GM19328 (cell line): ENCODE data around the gene OCSTAMP.

Experiments
- ATAC-seq: cut with Tn5 transposase; IDR thresholded peaks from one replicate; pipeline ENCODE4 v1.9.1; 2021; ENCODE audit warnings: mild to moderate bottlenecking, moderate library complexity; ENCODE audit not compliant: unreplicated experiment

OCSTAMP gene

DNA sequence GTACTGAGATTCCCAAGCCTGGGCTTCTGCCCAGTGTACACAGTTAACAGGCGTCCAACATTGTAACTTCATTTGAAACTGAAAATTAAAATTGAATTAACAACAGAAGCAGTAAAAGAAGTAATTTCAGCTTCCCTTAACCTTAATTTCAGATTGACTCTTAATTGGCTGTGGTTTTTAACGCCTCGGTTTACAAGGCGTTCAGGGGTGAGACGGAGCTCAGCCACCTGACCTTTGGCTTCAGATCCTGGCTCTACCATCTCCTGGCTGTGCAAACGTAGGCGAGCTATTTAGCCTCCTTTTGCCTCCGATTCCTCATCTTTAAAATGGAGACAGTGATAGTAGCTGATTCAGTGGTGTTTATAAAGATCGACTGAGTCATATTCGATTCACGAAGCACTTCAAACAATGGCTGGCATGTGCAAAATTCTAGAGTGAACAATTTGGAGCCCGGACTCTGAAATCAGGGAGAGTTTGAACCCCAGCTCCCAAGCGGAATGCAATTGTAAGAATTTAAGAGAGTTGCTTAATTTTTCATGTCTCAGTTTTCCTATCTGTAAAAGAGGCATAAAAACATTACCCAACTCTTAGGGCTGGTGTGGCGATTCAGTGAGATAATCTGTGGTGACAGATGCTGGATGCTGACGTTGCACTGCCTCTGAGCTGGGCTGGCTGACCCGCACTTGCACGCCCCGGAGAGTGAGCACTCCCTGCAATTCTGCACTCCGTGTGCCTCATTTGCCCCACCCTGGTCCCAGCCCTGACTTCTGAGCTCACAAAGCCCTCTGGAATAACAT, 23.5 kb upstream of the OCSTAMP start:
- ATAC-seq, result no peak

- ATAC-seq, result no peak
These were observed 22.8 kb upstream of the OCSTAMP start for GRCh38 chr20:46573234-46573633.

DNA sequence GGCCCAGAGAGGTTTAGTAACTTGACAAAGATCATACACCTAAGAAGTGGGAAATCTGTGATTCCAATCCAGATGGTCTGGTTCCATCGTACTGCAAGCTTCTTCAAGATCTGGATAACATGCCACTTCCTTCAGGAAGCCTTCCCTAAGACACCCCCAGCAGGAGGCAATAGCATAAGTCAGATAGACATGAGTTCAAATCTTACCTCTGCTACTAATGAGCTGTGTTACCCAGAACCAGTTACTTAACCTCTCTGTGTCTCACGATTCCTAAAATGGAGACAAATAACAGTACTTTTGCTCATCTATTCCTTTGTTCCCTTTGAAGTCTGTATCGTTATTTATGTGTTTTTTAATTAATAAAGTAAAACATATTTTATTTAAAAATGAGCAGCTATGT, 22.3 kb upstream of the OCSTAMP start:
- ATAC-seq, result no peak

DNA sequence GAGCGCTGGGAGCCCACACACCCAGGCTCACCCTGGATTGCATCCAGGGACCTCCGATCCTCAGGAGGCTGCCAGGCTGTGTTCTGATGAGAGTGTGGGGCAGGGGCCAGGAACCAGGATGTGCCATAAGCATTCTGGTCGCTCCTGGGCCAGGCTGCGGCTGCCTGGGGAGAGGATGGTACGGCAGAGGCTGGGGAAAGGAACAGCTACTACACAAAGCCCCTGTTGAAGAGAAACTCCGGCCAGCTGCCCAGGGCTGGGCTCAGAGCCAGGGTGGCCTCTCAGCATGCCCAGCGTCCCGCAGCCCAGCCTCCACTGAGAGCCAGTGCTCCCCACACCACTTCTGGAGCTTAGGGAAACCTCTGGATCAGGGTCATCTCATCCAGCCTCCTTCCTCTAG, 21.7 kb upstream of the OCSTAMP start:
- ATAC-seq, result no peak

GRCh38 chr20:46571418-46571817, 21.0 kb upstream of the OCSTAMP start:
- no peak for ATAC-seq

DNA sequence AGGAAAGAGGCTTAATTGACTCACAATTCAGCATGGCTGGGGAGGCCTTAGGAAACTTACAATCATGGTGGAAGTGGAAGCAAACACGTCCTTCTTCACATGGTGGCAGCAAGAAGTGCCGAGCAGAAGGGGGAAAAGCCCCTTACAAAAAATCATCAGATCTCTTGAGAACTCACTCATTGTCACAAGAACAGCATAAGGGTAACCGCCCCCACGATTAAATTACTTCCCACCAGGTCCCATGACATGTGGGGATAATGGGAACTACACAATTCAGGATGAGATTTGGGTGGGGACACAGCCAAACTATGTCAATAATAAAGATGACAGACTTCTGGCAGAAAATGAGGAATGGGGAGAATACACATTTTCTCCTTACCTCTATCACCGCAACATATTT, 20.5 kb upstream of the OCSTAMP start:
- no peak for ATAC-seq

- ATAC-seq, result no peak
These were observed 19.5 kb upstream of the OCSTAMP start for GRCh38 chr20:46569961-46570360.

DNA sequence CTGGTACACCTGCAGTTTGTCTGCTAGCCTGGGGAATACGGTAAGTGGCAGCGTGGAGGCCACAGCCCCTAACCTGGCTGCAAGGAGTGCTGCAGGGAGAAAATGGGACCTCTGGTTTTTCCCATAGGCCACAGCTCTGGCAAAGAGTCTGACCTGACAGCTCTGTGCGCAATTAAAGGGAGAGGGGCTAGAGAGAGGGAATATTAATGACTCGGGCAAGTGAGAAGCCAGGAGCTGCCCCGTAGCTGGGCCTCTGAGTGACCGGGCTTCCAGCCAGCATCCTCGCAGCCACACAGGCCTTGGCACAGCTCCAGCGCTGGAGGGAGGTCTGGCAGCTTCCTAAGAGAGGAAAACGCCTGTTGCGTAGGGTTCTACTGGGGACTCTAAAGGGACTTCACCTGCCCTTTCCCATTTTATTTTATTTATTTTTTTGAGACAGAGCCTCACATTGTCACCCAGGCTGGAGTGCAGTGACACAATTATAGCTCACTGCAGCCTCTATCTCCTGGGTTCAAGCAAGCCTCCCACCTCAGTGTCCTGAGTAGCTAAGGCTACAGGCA, 18.2 kb upstream of the OCSTAMP start:
- ATAC-seq, result no peak

DNA sequence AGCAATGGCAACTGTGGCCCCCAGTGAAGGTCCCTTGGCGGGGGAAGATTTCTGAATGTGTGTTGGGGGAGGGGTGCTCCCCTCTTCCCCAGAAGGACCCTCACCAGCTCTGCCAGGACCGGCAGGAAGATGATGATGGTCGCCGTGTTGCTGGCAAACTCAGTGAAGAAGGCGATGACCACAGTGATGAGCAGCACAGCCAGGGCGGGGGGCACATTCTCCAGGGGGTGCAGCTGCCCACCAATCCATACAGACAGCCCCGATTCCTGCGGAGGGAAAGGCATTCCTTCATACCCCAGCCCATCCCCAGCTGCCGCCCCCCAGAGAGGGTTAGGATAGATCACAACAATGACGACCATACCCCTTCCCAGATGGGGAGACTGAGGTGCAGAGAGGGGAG, 15.7 kb upstream of the OCSTAMP start:
- no peak for ATAC-seq

DNA sequence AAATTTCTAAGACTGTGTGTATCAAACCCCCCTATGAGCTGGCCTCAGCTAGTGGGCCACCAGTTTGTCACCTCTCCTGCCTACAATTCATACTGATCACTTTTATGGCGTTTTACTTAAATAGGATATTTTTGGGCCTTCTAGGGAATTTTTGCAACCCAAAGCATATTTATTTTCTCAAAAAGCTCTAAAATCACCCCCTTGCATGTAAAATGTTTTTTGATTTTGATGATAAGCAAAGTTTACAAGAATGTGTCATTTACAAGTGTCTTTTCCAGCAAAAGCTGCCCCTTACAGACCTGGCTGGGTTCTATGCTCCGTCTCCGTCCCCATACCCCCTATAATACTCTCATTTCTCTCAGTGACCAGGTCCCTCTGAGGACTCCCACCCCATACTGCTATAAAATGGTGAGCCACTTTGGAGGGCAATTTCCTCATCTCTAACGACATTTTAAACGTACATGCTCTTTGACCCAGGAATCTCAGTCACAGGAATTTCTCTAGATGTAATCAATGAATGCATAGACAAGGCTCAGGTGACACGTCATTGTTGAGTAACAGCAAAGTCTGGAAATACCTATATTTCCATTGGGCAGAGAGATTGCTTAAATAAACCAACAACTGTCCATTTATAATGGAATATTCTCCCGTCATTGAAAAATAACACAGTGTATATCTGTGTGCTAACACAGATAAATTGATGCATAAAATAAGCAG, 13.9 kb upstream of the OCSTAMP start:
- no peak for ATAC-seq

DNA sequence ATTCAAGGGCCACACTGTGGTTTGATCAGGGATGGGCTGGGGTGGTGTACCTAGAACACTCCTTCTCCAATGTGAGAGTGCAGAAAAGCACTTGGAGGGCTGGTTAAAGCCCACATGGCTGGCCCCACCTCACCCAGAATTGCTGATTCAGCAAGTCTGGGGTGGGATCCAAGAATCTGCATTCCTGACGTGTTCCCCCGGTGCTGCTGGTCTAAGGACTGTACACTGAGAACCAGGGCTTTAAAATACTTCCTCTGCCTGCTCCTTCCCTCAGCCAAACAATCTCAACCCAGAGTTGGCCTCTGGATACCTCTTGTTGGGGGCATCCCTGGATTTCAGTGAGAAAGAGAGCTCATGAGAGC, 13.4 kb upstream of the OCSTAMP start:
- ATAC-seq, result no peak

DNA sequence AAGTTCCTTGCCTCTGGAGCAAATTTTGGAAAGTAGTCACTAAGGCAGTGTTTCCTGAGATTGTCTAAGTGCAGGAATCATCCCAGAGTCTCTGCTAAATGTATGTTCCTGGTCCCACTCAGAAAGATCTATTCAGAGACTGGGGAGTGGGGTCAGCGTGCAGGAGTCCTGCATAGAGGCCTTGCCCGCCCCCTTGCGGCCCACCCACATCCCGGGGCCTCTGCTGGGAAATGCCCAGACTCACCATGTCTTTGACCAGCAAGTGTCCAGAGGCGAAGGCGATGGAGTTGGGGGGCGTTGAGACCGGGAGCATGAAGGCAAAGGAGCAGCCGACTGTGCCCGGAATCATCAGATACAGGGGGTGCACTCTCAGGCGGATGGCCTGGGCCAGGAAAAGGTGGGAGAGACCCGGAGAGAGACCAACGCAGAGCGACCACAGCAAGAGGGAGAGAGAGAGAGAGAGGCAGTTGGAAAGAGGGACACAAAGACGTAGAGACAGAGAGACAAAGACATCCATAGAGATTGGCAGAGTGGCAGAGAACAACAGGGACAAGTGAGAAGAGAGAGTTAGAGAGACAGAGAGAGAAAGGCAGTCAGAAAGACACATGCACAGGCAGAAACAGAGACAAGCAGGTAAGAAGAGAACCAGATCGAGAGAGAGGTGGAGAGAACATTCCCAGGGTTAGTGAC, 12.9 kb upstream of the OCSTAMP start:
- no peak for ATAC-seq

DNA sequence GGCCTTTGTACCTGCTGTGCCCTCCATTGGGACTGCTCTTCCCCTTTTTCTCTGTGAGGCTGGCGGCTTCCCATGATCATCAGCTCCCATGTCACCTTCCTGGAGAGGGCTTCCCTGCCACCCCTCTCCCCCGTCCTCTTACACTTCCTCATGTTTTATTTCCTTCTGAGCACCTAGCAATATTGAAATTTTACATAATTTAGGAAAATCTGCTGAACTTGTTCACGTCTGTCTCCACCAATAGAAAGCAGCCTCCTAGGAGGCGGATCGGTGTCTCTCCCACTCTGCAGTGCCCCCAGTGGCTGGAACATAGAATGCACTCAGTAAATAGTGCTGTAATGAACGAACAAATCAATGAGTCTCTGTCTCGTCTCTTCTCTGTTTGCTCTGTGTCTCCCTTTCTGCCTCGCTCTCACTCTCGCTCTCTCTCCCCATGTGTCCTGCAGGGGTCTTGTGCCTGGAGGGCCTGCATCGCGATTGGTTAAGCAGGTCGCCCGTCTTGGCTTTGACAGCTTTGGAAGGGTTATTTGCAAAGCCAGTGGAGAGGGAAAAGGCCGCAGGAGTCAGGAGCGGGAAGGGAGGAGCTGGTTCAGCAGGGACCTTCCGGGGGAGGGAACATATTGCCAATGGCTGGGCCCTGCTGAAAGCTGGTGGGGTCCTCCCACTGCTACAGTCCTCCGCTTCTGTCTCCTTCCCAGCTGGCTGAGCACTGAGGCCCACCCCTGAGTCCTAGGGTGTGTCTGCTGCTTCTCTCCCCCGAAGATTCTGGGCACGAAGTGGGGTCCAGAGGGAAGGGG, 12.1 kb upstream of the OCSTAMP start:
- ATAC-seq, result no peak

- ATAC-seq, result no peak
These were observed 11.5 kb upstream of the OCSTAMP start for GRCh38 chr20:46562009-46562372.

DNA sequence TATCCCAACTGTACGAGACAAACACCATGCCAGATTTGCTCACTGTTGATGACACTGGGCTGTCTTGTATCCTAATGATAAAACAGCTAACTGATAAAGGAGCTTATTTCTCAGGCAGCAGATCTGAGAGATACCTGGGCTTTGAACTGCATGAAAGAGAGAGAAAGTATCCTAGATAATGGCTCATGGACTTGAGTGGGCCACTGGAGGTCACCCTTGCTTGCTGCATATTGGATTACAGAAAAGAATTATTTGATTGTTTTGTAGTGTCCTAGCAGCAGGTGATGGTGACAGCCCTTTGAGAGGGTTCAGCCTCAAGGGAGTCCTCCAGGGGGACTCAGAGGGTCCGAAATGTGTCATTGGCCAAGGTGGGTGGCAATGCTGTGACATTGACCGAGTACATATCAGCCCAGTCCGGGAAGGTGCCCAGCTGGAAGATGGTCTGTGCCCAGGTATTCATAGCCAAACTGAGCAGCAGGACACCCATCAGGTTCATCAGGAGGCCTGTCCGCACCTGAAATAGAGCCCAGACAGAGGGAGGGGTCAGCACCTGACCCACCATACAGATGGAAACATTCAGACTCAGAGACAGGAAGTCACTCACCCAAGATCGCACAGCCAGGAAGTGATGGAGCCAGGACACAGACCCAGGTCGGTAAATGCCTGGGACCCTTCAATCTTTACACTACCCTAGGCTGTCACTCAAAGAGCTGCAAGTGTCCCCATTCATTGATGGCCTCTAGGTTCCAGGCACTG, 9.4 kb upstream of the OCSTAMP start:
- no peak for ATAC-seq

DNA sequence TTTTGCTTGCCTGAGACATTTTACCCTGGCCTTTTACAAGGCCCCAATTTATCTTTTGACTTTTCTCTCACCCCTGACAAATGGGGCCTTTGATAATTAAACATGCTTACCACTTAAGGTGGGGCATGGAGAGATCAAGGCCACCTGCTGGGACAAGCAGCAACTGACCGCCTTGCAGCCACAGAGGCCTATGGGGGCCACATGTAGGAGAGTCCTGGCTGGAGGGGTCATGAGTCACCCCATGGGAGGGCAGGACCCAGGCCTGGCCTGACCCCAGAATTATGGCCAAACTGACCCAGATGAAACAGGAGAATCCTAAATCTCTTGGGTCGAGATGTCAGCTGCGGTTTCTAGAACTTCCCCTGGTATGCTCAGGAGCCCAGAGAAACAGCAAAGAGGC, 8.5 kb upstream of the OCSTAMP start:
- ATAC-seq, result no peak

DNA sequence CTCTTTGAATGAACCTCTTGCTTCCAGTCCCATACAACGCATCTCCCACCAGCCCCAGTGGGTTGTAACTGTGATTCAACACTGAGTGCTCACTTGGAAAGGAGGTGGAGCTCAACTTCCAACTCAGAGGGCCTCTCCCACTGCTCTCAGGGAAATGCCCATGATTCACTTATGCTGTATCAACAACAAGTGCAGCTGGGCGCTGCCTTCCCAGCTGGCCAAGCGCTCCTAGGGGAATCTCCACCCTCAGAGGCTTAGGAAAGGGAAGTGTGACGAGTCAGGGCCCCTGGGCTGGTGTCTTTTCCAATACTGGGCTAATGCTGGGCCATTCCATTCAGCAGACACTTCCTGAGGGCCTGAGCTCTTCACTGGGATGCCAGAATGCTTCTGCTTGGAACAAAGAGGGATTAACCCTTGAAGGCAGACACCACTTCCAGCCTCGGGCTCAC, 8.1 kb upstream of the OCSTAMP start:
- ATAC-seq, result no peak

DNA sequence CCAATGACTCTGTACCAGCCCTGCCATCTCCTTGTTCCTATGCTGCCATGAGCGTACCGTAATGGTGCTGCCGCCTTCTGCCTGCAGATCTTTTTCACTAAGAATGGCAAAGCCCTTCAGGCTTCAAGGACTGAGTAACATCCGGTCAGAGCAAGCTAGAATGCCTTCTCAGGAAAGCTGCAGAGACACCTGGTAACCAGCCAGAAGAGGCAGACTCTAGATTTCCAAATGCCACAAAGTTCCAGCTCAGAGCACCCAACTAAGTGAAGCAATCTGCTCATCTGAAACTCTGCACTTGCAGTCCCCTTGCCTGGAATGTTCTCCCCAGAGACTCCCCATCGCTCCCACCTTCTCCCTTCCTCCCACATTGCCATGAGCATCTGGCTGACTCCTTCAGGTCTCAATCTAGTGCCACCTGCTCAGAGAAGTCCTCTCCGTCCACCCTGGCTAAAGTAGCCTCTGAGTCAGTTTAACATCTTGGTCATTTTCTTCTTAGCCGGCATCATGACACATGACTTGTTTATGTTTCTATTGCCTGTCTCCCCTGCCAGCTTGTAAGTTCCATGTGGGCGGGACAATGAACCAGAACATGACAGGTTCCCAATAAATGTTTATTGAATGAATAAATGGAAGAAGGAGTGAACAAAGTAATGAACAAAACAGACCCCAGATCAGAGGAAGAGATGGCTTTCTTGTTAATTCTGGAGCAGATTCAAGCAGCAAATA, 6.9 kb upstream of the OCSTAMP start:
- no peak for ATAC-seq

GRCh38 chr20:46555370-46555956, 5.0 kb upstream of the OCSTAMP start:
- no peak for ATAC-seq
